RPMI8226 (cell line): Measurements from ENCODE around the gene SMG9.

Experiments used
- DNase-seq: peaks from one replicate; pipeline ENCODE4 v3.0.0-alpha.2; 2015

The SMG9 gene

GRCh38 chr19:43751466-43752220 is 3.1 kb downstream of the SMG9 start:
- DNase-seq = no peak

GRCh38 chr19:43749898-43750297 is 4.9 kb downstream of the SMG9 start:
- no peak for DNase-seq

GRCh38 chr19:43749152-43749551 is 5.6 kb downstream of the SMG9 start:
- DNase-seq = no peak

- no peak for DNase-seq
Observed at GRCh38 chr19:43748685-43749084, 6.1 kb downstream of the SMG9 start.

- DNase-seq = no peak
Observed at GRCh38 chr19:43748205-43748594, 6.6 kb downstream of the SMG9 start.

GRCh38 chr19:43747557-43748204 is 7.1 kb downstream of the SMG9 start:
- no peak for DNase-seq

- no peak for DNase-seq
Observed at GRCh38 chr19:43743059-43743458, 11.7 kb downstream of the SMG9 start.

GRCh38 chr19:43741075-43741825 is 13.5 kb downstream of the SMG9 start:
- no peak for DNase-seq

GRCh38 chr19:43739439-43740235 is 15.1 kb downstream of the SMG9 start:
- DNase-seq = no peak

GRCh38 chr19:43738780-43739211 is 16.0 kb downstream of the SMG9 start:
- no peak for DNase-seq

GRCh38 chr19:43735957-43736356 is 18.8 kb downstream of the SMG9 start:
- no peak for DNase-seq

- DNase-seq = no peak
Observed at GRCh38 chr19:43735013-43735412, 19.7 kb downstream of the SMG9 start.

- DNase-seq = no peak
Observed at GRCh38 chr19:43731846-43732245, 22.9 kb downstream of the SMG9 start.

- no peak for DNase-seq
Observed at GRCh38 chr19:43731346-43731745, 23.4 kb downstream of the SMG9 start.

GRCh38 chr19:43729919-43730318 is 24.8 kb downstream of the SMG9 start:
- no peak for DNase-seq

- no peak for DNase-seq
Observed at GRCh38 chr19:43727593-43727853, 27.2 kb downstream of the SMG9 start.

GRCh38 chr19:43726736-43727592 is 27.8 kb downstream of the SMG9 start:
- no peak for DNase-seq

GRCh38 chr19:43725468-43725867 is 29.3 kb downstream of the SMG9 start:
- DNase-seq = peak; percentile 53

- no peak for DNase-seq
Observed at GRCh38 chr19:43724896-43725295, 29.9 kb downstream of the SMG9 start.

GRCh38 chr19:43723588-43723987 is 31.2 kb downstream of the SMG9 start:
- DNase-seq = no peak

- DNase-seq = no peak
Observed at GRCh38 chr19:43721469-43722048, 33.2 kb downstream of the SMG9 start.

- DNase-seq = no peak
Observed at GRCh38 chr19:43720936-43721335, 33.8 kb downstream of the SMG9 start.
